Right lobe of liver (tissue), 6 donors: ENCODE results near the gene TTC32. TPM values are rescaled to one million over a fixed set of nuclear protein-coding genes. Genes with fewer than 3 reads are reported as not detected.

Experiments used
- ATAC-seq, 4 donors: fragments of 200-7000 bp; cut with Tn5 transposase; one replicate each; pipeline ENCODE4 v1.9.1; 2020; ENCODE audit warnings: mild to moderate bottlenecking in 4 of 4, moderate library complexity in 4 of 4
- DNase-seq, 3 donors: peaks; one replicate each; pipeline ENCODE4 v3.0.0-alpha.2; 2020
- H3K27ac ChIP-seq, 3 donors: fragments of 200-600 bp; one replicate each; pipeline ENCODE4 v1.8.0; 2022
- H3K27me3 ChIP-seq, 2 donors: fragments of 200-600 bp; one replicate each; pipeline ENCODE4 v1.8.0; 2022
- H3K36me3 ChIP-seq, 4 donors: fragments of 200-600 bp; sonication (generic) in 1 of 4; one replicate each; pipeline versions ENCODE4 v1.5.1 to v1.8.0; 2017 to 2022; ENCODE audit warnings: control low read depth in 1 of 4
- H3K4me1 ChIP-seq, 4 donors: fragments of 200-600 bp; sonication (generic) in 1 of 4; one replicate each; pipeline versions ENCODE4 v1.5.1 to v1.8.0; 2017 to 2022; ENCODE audit warnings: control low read depth in 1 of 4
- H3K4me3 ChIP-seq, 3 donors: fragments of 200-600 bp; one replicate each; pipeline ENCODE4 v1.8.0; 2022
- H3K9me3 ChIP-seq, 4 donors: fragments of 200-600 bp; sonication (generic) in 1 of 4; one replicate each; pipeline versions ENCODE4 v1.5.1 to v1.8.0; 2017 to 2022; ENCODE audit warnings: control low read depth in 1 of 4
- CTCF ChIP-seq, 4 donors: fragments of 200-600 bp in 3 of 4; fragments of 450-650 bp in 1 of 4; IDR thresholded peaks; one replicate each; pipeline versions ENCODE4 v1.5.1 to v1.8.0; 2016 to 2022; ENCODE audit warnings: antibody characterized with exemption in 4 of 4, mild to moderate bottlenecking in 2 of 4
- POLR2A ChIP-seq: fragments of 450-650 bp; IDR thresholded peaks from one replicate; pipeline ENCODE4 v1.6.1; 2017; ENCODE audit warnings: antibody characterized with exemption, mild to moderate bottlenecking
- WGBS: methylation state at CpG from one replicate; pipeline ENCODE4 v1.1.6; 2018; ENCODE audit warnings: low coverage, low lambda C conversion rate; ENCODE audit not compliant: insufficient coverage; ENCODE audit errors: missing lambda C conversion rate; 5-methylcytosine and 5-hydroxymethylcytosine counted together
- intact Hi-C, 2 donors: fragments of 100-400 bp; cut with DNase I; formaldehyde crosslinking; loops; one replicate each; pipeline versions ENCODE4 v1.11.2 to v1.14.1; 2022
- total RNA-seq, 6 experiments: library from RNA; depleted of rRNA in 2 of 6; stranded (reverse); fragments of >200 nt in 2 of 6; fragmentation: NEBNext Ultra II Directional in 3 of 6; extraction: Animal tissue kit (Norgen Biotek cat#: 25700) in 3 of 6; gene quantifications; one replicate each; pipeline versions ENCODE4 v1.1.0 to v1.2.4, GENCODE V29; 2016 to 2023
- donor health status: DM: no; HTN: yes; CAD: no.
- donor health status: DM: no; HTN: no; CAD: no.
- donor health status: DM: no; HTN: no; CAD: no.
- donor health status: DM: no; HTN: yes; CAD: no.
- donor health status: DM: no; HTN: yes; CAD: no.

Gene TTC32
- total RNA-seq, 6 experiments from 2014 or later, result 2.4 to 5.5 (median 3.8) TPM

- Histone ChIP-seq H3K9me3 (no peaks in the 10 kb centered on the region), H3K36me3 (no peaks in the 10 kb centered on the region), H3K4me3 (no peak overlapping the region), H3K4me1 (no peaks in the 10 kb centered on the region), H3K27ac (no peak overlapping the region), H3K27me3 (no peaks in the 10 kb centered on the region)
- ATAC-seq (no peak), DNase-seq (no peak)
- no peak for TF ChIP-seq CTCF (IDR thresholded peaks at IDR 0.05)
- 94% methylated on average over 5 of the region's 11 CpGs for WGBS
- intact Hi-C loops, result no loop called here
These were observed 53.6 kb downstream of the TTC32 start for GRCh38 chr2:19848029-19848750.

- WGBS, result 73% methylated on average over 2 of the region's 4 CpGs
- no peaks in the 10 kb centered on the region for H3K36me3 ChIP-seq
- DNase-seq (no peak), ATAC-seq (no peak)
- intact Hi-C loops, result no loop called here
- no peaks in the 10 kb centered on the region for H3K9me3 ChIP-seq
- TF ChIP-seq POLR2A, result no peak
- no peak for TF ChIP-seq CTCF (IDR thresholded peaks at IDR 0.05)
- H3K27ac ChIP-seq, result no peak overlapping the region
- no peak overlapping the region for H3K4me3 ChIP-seq
- H3K27me3 ChIP-seq, result no peaks in the 10 kb centered on the region
- H3K4me1 ChIP-seq, result no peaks in the 10 kb centered on the region
These were observed 54.3 kb downstream of the TTC32 start for GRCh38 chr2:19847486-19847885.

Other genes with a start within 250 kb of the TTC32 start
- 1 to 10 TPM; 1.2 to 3.3 (median 2.5) TPM for gene WDR35, start 88.1 kb upstream of the TTC32 start, total RNA-seq
- not detected for gene MATN3, start 110.7 kb upstream of the TTC32 start, total RNA-seq
- gene LAPTM4A, start 149.6 kb upstream of the TTC32 start, total RNA-seq, result 100 to 1,000 TPM in 4 of 6 experiments, 10 to 100 TPM in 2; 80.0 to 143 (median 126) TPM